Activated CD4-positive, alpha-beta memory T cell treated with anti-CD3 and anti-CD28 coated beads for 36 hours (primary cell): Measurements from ENCODE around the gene ATRNL1. TPM values are rescaled to one million over a fixed set of nuclear protein-coding genes. Genes with fewer than 3 reads are reported as not detected.

ENCODE experiments used
- CTCF ChIA-PET: fragments of 350-600 bp; sonication (Branson Sonifier 250); formaldehyde crosslinking; loops from one replicate; lab custom pipeline; 2021; ENCODE audit warnings: antibody characterized with exemption, inconsistent platforms; lab: Charles Lee
- POLR2A ChIA-PET: fragments of 350-600 bp; sonication (Branson Sonifier 250); formaldehyde crosslinking; loops from one replicate; lab custom pipeline; 2021; ENCODE audit warnings: antibody characterized with exemption; lab: Charles Lee
- DNase-seq: peaks from one replicate; pipeline ENCODE4 v3.0.0-alpha.2; 2020
- H3K27ac Mint-ChIP-seq: one replicate; pipeline ENCODE4 v1.8.0; 2021; ENCODE audit warnings: mixed read lengths
- H3K27me3 Mint-ChIP-seq: one replicate; pipeline ENCODE4 v1.8.0; 2021; ENCODE audit warnings: mixed read lengths
- H3K36me3 Mint-ChIP-seq: one replicate; pipeline ENCODE4 v1.8.0; 2021; ENCODE audit warnings: mixed read lengths
- H3K4me1 Mint-ChIP-seq: one replicate; pipeline ENCODE4 v1.8.0; 2021; ENCODE audit warnings: low read depth, mixed read lengths
- H3K4me3 Mint-ChIP-seq: one replicate; pipeline ENCODE4 v1.8.0; 2021; ENCODE audit warnings: mild to moderate bottlenecking, mixed read lengths
- H3K9me3 Mint-ChIP-seq: one replicate; pipeline ENCODE4 v1.8.0; 2021; ENCODE audit warnings: mixed read lengths
- intact Hi-C: fragments of 100-400 bp; cut with micrococcal nuclease; formaldehyde crosslinking; loops from one replicate; pipeline ENCODE4 v1.15.1; 2023
- total RNA-seq, 2 experiments: library from RNA; stranded (reverse); gene quantifications; one replicate each; pipeline ENCODE4 v1.2.3, GENCODE V29; 2021

ATRNL1 gene
- total RNA-seq, 2 experiments from 2014 or later = 0.12 to 0.17 TPM

- no peaks in the 10 kb centered on the region for H3K36me3 Mint-ChIP-seq
- POLR2A ChIA-PET = no interaction called here
- no peaks in the 10 kb centered on the region for H3K4me1 Mint-ChIP-seq
- CTCF ChIA-PET = no interaction called here
- H3K27ac Mint-ChIP-seq = no peak overlapping the region
- H3K27me3 Mint-ChIP-seq = no peaks in the 10 kb centered on the region
- no peak for DNase-seq
- intact Hi-C loops = no loop called here
- no peak overlapping the region for H3K4me3 Mint-ChIP-seq
- peaks cover 18% of the 10 kb centered on the region for H3K9me3 Mint-ChIP-seq
These were observed 487.1 kb downstream of the ATRNL1 start for GRCh38 chr10:115580239-115580638.

DNA sequence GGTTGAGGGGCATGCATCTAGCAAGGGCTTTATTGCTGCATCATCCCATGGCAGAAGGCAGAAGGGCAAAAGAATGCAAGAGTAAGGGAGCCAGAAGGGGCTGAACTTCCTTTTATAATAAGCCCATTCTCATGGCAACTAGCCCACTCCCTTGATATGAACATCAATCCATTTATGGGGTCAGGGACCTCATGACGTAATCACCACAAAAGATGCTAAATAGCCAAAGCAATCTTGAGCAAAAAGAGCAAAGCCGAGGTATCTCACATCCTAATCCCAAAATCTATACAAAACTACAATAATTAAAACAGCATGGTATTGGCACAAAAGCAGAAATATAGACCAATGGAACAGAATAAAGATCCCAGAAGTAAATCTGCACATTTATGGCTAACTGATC lies 499.9 kb downstream of the ATRNL1 start:
- no peaks in the 10 kb centered on the region for H3K4me1 Mint-ChIP-seq
- no peak for DNase-seq
- intact Hi-C loops = no loop called here
- no peak overlapping the region for H3K27ac Mint-ChIP-seq
- POLR2A ChIA-PET = no interaction called here
- H3K27me3 Mint-ChIP-seq = no peaks in the 10 kb centered on the region
- no peaks in the 10 kb centered on the region for H3K36me3 Mint-ChIP-seq
- peaks cover 17% of the 10 kb centered on the region for H3K9me3 Mint-ChIP-seq
- CTCF ChIA-PET = no interaction called here
- H3K4me3 Mint-ChIP-seq = no peak overlapping the region

GRCh38 chr10:115604627-115605026 lies 511.5 kb downstream of the ATRNL1 start:
- no peaks in the 10 kb centered on the region for H3K27me3 Mint-ChIP-seq
- H3K9me3 Mint-ChIP-seq = peaks cover 1% of the 10 kb centered on the region
- H3K36me3 Mint-ChIP-seq = no peaks in the 10 kb centered on the region
- no peak overlapping the region for H3K4me3 Mint-ChIP-seq
- H3K4me1 Mint-ChIP-seq = no peaks in the 10 kb centered on the region
- intact Hi-C loops = no loop called here
- ChIA-PET CTCF (no interaction called here), POLR2A (no interaction called here)
- H3K27ac Mint-ChIP-seq = no peak overlapping the region
- no peak for DNase-seq

DNA sequence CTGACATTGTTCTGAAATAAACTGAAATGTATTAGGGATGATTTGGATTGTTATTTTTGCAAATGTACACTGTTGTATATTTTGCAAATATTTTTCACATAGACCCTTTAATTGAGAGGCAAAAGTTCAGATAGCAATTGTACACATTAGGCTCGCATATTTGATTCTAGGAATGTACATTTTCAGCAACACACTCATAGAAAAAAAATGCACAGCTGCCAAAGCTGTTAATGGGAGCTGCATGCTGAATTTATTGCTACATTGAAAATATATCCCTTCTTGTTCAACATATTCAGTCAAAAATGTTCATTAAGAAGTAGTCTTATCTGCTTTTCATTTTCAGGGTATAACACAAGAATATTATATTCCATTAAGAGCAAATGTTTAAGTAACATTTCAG lies 512.9 kb downstream of the ATRNL1 start:
- Mint-ChIP-seq H3K4me3 (no peak overlapping the region), H3K27me3 (no peaks in the 10 kb centered on the region), H3K27ac (no peak overlapping the region), H3K4me1 (no peaks in the 10 kb centered on the region), H3K36me3 (no peaks in the 10 kb centered on the region), H3K9me3 (peaks cover 1% of the 10 kb centered on the region)
- ChIA-PET POLR2A (no interaction called here), CTCF (no interaction called here)
- intact Hi-C loops = no loop called here
- DNase-seq = no peak

DNA sequence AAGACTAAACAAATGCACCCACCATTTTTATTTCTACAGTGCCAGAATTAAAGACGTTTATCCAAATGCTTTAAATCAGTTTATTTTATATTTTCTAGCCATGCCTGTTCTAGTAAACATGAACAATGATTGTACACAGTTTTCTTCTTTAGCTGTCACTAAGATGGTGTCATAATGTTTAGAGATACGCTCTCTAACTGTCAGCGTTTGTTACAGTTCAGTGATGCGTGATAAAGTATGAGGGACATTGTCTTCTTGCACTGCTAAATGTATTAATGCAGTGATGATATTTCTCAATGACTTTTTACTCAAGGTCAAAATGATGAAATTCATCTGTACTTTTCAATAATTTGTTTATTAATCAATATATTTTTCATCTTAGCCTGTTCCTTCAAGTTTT lies 513.6 kb downstream of the ATRNL1 start:
- H3K36me3 Mint-ChIP-seq = no peaks in the 10 kb centered on the region
- intact Hi-C loops = no loop called here

GRCh38 chr10:115624448-115624847 lies 531.3 kb downstream of the ATRNL1 start:
- no peak for DNase-seq
- intact Hi-C loops = no loop called here
- no peaks in the 10 kb centered on the region for H3K4me1 Mint-ChIP-seq
- H3K27ac Mint-ChIP-seq = no peak overlapping the region
- ChIA-PET POLR2A (no interaction called here), CTCF (no interaction called here)
- H3K36me3 Mint-ChIP-seq = no peaks in the 10 kb centered on the region
- H3K27me3 Mint-ChIP-seq = no peaks in the 10 kb centered on the region
- no peak overlapping the region for H3K4me3 Mint-ChIP-seq
- H3K9me3 Mint-ChIP-seq = peaks cover 6% of the 10 kb centered on the region

More for the DNA sequence above, 513.6 kb downstream of the ATRNL1 start:
- Mint-ChIP-seq H3K27ac (no peak overlapping the region), H3K4me1 (no peaks in the 10 kb centered on the region), H3K9me3 (no peaks in the 10 kb centered on the region), H3K27me3 (no peaks in the 10 kb centered on the region), H3K4me3 (no peak overlapping the region)
- ChIA-PET POLR2A (no interaction called here), CTCF (no interaction called here)
- DNase-seq = no peak

DNA sequence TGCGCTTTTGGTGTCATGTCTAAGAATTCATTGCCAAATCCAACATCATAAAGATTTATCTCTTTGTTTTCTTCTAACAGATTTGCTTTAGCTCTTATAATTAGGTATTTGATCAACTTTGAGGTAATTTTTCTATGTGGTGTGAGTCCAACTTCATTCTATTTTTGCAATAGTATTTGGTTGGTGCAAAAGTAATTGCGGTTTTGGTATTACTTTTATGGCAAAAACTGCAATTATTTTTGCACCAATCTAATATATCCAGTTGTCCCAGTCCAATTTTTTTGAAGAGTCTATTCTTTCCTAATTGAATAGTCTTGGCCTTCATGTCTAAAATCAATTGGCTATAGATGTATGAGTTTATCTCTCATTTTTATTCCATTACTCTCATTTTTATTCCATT lies 535.5 kb downstream of the ATRNL1 start:
- peaks cover 2% of the 10 kb centered on the region for H3K9me3 Mint-ChIP-seq

GRCh38 chr10:115638246-115638645 lies 545.1 kb downstream of the ATRNL1 start:
- Mint-ChIP-seq H3K9me3 (peaks cover 2% of the 10 kb centered on the region), H3K4me1 (no peaks in the 10 kb centered on the region), H3K4me3 (no peak overlapping the region), H3K27ac (no peak overlapping the region), H3K36me3 (no peaks in the 10 kb centered on the region), H3K27me3 (no peaks in the 10 kb centered on the region)
- no peak for DNase-seq
- ChIA-PET CTCF (no interaction called here), POLR2A (no interaction called here)
- intact Hi-C loops = no loop called here

More for the DNA sequence above, 535.5 kb downstream of the ATRNL1 start:
- H3K4me3 Mint-ChIP-seq = no peak overlapping the region
- H3K36me3 Mint-ChIP-seq = no peaks in the 10 kb centered on the region
- no peak overlapping the region for H3K27ac Mint-ChIP-seq
- no peaks in the 10 kb centered on the region for H3K27me3 Mint-ChIP-seq
- intact Hi-C loops = no loop called here
- CTCF ChIA-PET = no interaction called here
- H3K4me1 Mint-ChIP-seq = no peaks in the 10 kb centered on the region
- DNase-seq = no peak
- POLR2A ChIA-PET = interaction anchor here (0.7 kb wide), 1 partner anchor 11 kb away, joined by 3 read pairs; no protein-coding TSS in a partner anchor

DNA sequence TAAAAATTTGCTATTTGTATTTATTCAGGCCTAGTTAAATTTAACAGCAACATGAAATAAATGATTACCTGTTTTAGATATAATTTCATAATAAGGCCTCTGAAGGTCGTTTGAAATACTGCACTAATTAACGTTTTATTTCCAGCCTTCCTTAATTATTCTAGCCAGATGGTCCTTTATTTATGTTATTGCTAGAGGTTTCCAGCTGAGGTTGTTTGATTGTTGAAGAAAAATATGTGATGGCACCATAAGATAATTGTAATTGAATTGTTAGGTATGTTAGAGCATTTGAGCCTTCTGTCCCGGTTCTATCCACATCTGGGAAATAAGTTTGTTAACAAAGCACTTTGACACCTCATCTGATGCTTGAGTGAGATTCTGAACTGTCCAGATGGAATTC lies 556.1 kb downstream of the ATRNL1 start:
- no peaks in the 10 kb centered on the region for H3K36me3 Mint-ChIP-seq
- ChIA-PET POLR2A (no interaction called here), CTCF (no interaction called here)
- H3K4me3 Mint-ChIP-seq = no peak overlapping the region
- peaks cover 12% of the 10 kb centered on the region for H3K9me3 Mint-ChIP-seq
- H3K4me1 Mint-ChIP-seq = no peaks in the 10 kb centered on the region
- H3K27ac Mint-ChIP-seq = no peak overlapping the region
- no peak for DNase-seq
- intact Hi-C loops = no loop called here
- H3K27me3 Mint-ChIP-seq = no peaks in the 10 kb centered on the region

GRCh38 chr10:115653473-115653872 lies 560.3 kb downstream of the ATRNL1 start:
- CTCF ChIA-PET = no interaction called here
- H3K4me1 Mint-ChIP-seq = no peaks in the 10 kb centered on the region
- intact Hi-C loops = no loop called here
- no peaks in the 10 kb centered on the region for H3K36me3 Mint-ChIP-seq
- no peak overlapping the region for H3K27ac Mint-ChIP-seq
- H3K4me3 Mint-ChIP-seq = no peak overlapping the region
- H3K9me3 Mint-ChIP-seq = peaks cover 12% of the 10 kb centered on the region
- POLR2A ChIA-PET = no interaction called here
- no peaks in the 10 kb centered on the region for H3K27me3 Mint-ChIP-seq
- no peak for DNase-seq

DNA sequence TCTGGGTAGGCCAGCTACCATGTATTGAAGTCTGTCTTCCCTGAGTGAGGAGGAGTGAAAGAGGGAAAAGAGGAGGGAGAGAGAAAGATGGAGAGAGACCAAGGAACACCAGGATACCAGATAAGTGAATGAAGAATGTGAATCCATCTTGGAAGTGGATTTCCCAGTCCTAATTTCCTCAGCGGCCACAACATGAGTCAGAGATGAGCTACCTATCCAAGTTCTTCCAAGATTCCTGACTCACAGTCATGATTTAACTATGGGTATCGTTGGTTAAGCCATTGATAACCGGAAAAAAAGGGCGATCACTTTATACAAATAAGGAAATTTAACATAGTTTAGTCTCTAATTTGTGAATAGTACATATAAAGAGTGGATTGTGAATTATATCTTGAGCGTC lies 561.8 kb downstream of the ATRNL1 start:
- no peaks in the 10 kb centered on the region for H3K4me1 Mint-ChIP-seq
- H3K9me3 Mint-ChIP-seq = peaks cover 12% of the 10 kb centered on the region
- H3K36me3 Mint-ChIP-seq = no peaks in the 10 kb centered on the region
- ChIA-PET CTCF (no interaction called here), POLR2A (no interaction called here)
- DNase-seq = no peak
- H3K4me3 Mint-ChIP-seq = no peak overlapping the region
- intact Hi-C loops = no loop called here
- no peaks in the 10 kb centered on the region for H3K27me3 Mint-ChIP-seq
- H3K27ac Mint-ChIP-seq = no peak overlapping the region

- Mint-ChIP-seq H3K4me1 (no peaks in the 10 kb centered on the region), H3K27ac (no peak overlapping the region), H3K9me3 (peaks cover 7% of the 10 kb centered on the region), H3K27me3 (no peaks in the 10 kb centered on the region), H3K36me3 (no peaks in the 10 kb centered on the region), H3K4me3 (no peak overlapping the region)
- CTCF ChIA-PET = no interaction called here
- intact Hi-C loops = no loop called here
- POLR2A ChIA-PET = no interaction called here
- DNase-seq = no peak
These were observed 564.1 kb downstream of the ATRNL1 start for GRCh38 chr10:115657161-115657860.

- Mint-ChIP-seq H3K27me3 (no peaks in the 10 kb centered on the region), H3K27ac (no peak overlapping the region), H3K9me3 (peaks cover 8% of the 10 kb centered on the region), H3K4me1 (no peaks in the 10 kb centered on the region), H3K36me3 (no peaks in the 10 kb centered on the region), H3K4me3 (no peak overlapping the region)
- CTCF ChIA-PET = no interaction called here
- POLR2A ChIA-PET = no interaction called here
- intact Hi-C loops = no loop called here
- no peak for DNase-seq
These were observed 566.5 kb downstream of the ATRNL1 start for GRCh38 chr10:115659616-115660015.
